SK-MEL-5 (cell line): ENCODE data around the gene EPHA6. TPM values are rescaled to one million over a fixed set of nuclear protein-coding genes. Genes with fewer than 3 reads are reported as not detected.

ENCODE experiments used
- DNase-seq: peaks from one replicate; pipeline ENCODE4 v3.0.0-alpha.2; 2016; ENCODE audit warnings: low read depth, low spot score
- in situ Hi-C: cut with HindIII; loops from 2 replicates; pipeline ENCODE4 v1.10.0; 2016; ENCODE audit warnings: low sequenced_read_pairs, high pct_unique_total_duplicates, low pct_unique_long_range_greater_than_20kb
- total RNA-seq: library from RNA; depleted of rRNA; stranded (reverse); fragments of >200 nt; shearing (Covaris generic); gene quantifications from 2 replicates; pipeline ENCODE4 v1.2.3, GENCODE V29; 2014

Gene EPHA6
- total RNA-seq, 1 experiment from 2014 or later: not detected

- DNase-seq: no peak
- in situ Hi-C loops: no loop called here
Observed at GRCh38 chr3:97293596-97294131, 479.3 kb downstream of the EPHA6 start.

GRCh38 chr3:97297032-97297431 lies 482.6 kb downstream of the EPHA6 start:
- no peak for DNase-seq
- in situ Hi-C loops: no loop called here

GRCh38 chr3:97301114-97301513 lies 486.7 kb downstream of the EPHA6 start:
- in situ Hi-C loops: no loop called here
- no peak for DNase-seq

GRCh38 chr3:97306226-97306625 lies 491.8 kb downstream of the EPHA6 start:
- in situ Hi-C loops: no loop called here
- DNase-seq: no peak

GRCh38 chr3:97338375-97338774 lies 524.0 kb downstream of the EPHA6 start:
- no peak for DNase-seq
- in situ Hi-C loops: no loop called here

GRCh38 chr3:97340940-97341339 lies 526.5 kb downstream of the EPHA6 start:
- no peak for DNase-seq
- in situ Hi-C loops: no loop called here

- no peak for DNase-seq
- in situ Hi-C loops: no loop called here
Observed at GRCh38 chr3:97347780-97348179, 533.4 kb downstream of the EPHA6 start.

- in situ Hi-C loops: no loop called here
- DNase-seq: no peak
Observed at GRCh38 chr3:97350971-97351370, 536.6 kb downstream of the EPHA6 start.

- in situ Hi-C loops: no loop called here
- no peak for DNase-seq
Observed at GRCh38 chr3:97353176-97353575, 538.8 kb downstream of the EPHA6 start.

GRCh38 chr3:97359977-97360376 lies 545.6 kb downstream of the EPHA6 start:
- no peak for DNase-seq
- in situ Hi-C loops: no loop called here

GRCh38 chr3:97360804-97361203 lies 546.4 kb downstream of the EPHA6 start:
- DNase-seq: no peak
- in situ Hi-C loops: no loop called here

- no peak for DNase-seq
- in situ Hi-C loops: no loop called here
Observed at GRCh38 chr3:97384583-97384982, 570.2 kb downstream of the EPHA6 start.

GRCh38 chr3:97388774-97389173 lies 574.4 kb downstream of the EPHA6 start:
- DNase-seq: no peak
- in situ Hi-C loops: no loop called here

- no peak for DNase-seq
- in situ Hi-C loops: no loop called here
Observed at GRCh38 chr3:97389936-97390335, 575.5 kb downstream of the EPHA6 start.

GRCh38 chr3:97391167-97391566 lies 576.8 kb downstream of the EPHA6 start:
- in situ Hi-C loops: no loop called here
- DNase-seq: no peak

- DNase-seq: no peak
- in situ Hi-C loops: no loop called here
Observed at GRCh38 chr3:97409612-97410011, 595.2 kb downstream of the EPHA6 start.

GRCh38 chr3:97421565-97421964 lies 607.2 kb downstream of the EPHA6 start:
- in situ Hi-C loops: no loop called here
- no peak for DNase-seq

- no peak for DNase-seq
- in situ Hi-C loops: no loop called here
Observed at GRCh38 chr3:97425002-97425401, 610.6 kb downstream of the EPHA6 start.

GRCh38 chr3:97430601-97431000 lies 616.2 kb downstream of the EPHA6 start:
- DNase-seq: no peak
- in situ Hi-C loops: no loop called here

GRCh38 chr3:97432914-97433313 lies 618.5 kb downstream of the EPHA6 start:
- no peak for DNase-seq
- in situ Hi-C loops: no loop called here
